ENCODE measurements around the gene PDGFRA.
A peak's percentile ranks its signal among the peaks of the same experiment; 100 is the strongest.

PDGFRA gene

GRCh38 chr4:54224996-54225597 is 4.0 kb upstream of the PDGFRA start:
- H3K4me3 Mint-ChIP-seq = no peak overlapping the region
- no peaks in the 10 kb centered on the region for H3K9me3 Mint-ChIP-seq
- H3K4me1 Mint-ChIP-seq = peaks cover 36% of the 10 kb centered on the region
- no peaks in the 10 kb centered on the region for H3K36me3 Mint-ChIP-seq
- no peak overlapping the region for H3K27ac Mint-ChIP-seq
- H3K27me3 Mint-ChIP-seq = peaks cover 48% of the 10 kb centered on the region

GRCh38 chr4:54225598-54226403 is 3.3 kb upstream of the PDGFRA start:
- Mint-ChIP-seq H3K36me3 (no peaks in the 10 kb centered on the region), H3K9me3 (no peaks in the 10 kb centered on the region), H3K27me3 (peaks cover 47% of the 10 kb centered on the region), H3K4me3 (peak overlapping the region; percentile 81), H3K27ac (no peak overlapping the region), H3K4me1 (peaks cover 38% of the 10 kb centered on the region)

- Mint-ChIP-seq H3K4me3 (peak overlapping the region; percentile 81), H3K27me3 (peaks cover 53% of the 10 kb centered on the region), H3K9me3 (no peaks in the 10 kb centered on the region), H3K4me1 (peaks cover 40% of the 10 kb centered on the region), H3K27ac (no peak overlapping the region), H3K36me3 (no peaks in the 10 kb centered on the region)
Observed at GRCh38 chr4:54226404-54227255, 2.5 kb upstream of the PDGFRA start.

GRCh38 chr4:54227256-54228055 is 1.6 kb upstream of the PDGFRA start:
- H3K4me3 Mint-ChIP-seq = peak overlapping the region; percentile 81
- peaks cover 52% of the 10 kb centered on the region for H3K27me3 Mint-ChIP-seq
- H3K4me1 Mint-ChIP-seq = peaks cover 40% of the 10 kb centered on the region
- no peaks in the 10 kb centered on the region for H3K9me3 Mint-ChIP-seq
- H3K36me3 Mint-ChIP-seq = no peaks in the 10 kb centered on the region
- no peak overlapping the region for H3K27ac Mint-ChIP-seq

GRCh38 chr4:54228056-54228527 is 1.0 kb upstream of the PDGFRA start:
- Mint-ChIP-seq H3K4me3 (peak overlapping the region; percentile 15), H3K4me1 (peaks cover 40% of the 10 kb centered on the region), H3K27ac (no peak overlapping the region), H3K9me3 (no peaks in the 10 kb centered on the region), H3K27me3 (peaks cover 47% of the 10 kb centered on the region), H3K36me3 (no peaks in the 10 kb centered on the region)

- Mint-ChIP-seq H3K27me3 (peaks cover 44% of the 10 kb centered on the region), H3K9me3 (no peaks in the 10 kb centered on the region), H3K4me3 (peak overlapping the region; percentile 9), H3K27ac (no peak overlapping the region), H3K36me3 (no peaks in the 10 kb centered on the region), H3K4me1 (peaks cover 40% of the 10 kb centered on the region)
Observed at GRCh38 chr4:54228546-54228945, 547 bp upstream of the PDGFRA start.

GRCh38 chr4:54229631-54230483 is 764 bp downstream of the PDGFRA start:
- Mint-ChIP-seq H3K4me1 (peaks cover 48% of the 10 kb centered on the region), H3K27ac (peak overlapping the region; percentile 59), H3K4me3 (no peak overlapping the region), H3K27me3 (peaks cover 46% of the 10 kb centered on the region), H3K9me3 (no peaks in the 10 kb centered on the region), H3K36me3 (no peaks in the 10 kb centered on the region)

GRCh38 chr4:54230484-54231418 is 1.7 kb downstream of the PDGFRA start:
- Mint-ChIP-seq H3K36me3 (no peaks in the 10 kb centered on the region), H3K4me1 (peaks cover 45% of the 10 kb centered on the region), H3K27me3 (peaks cover 51% of the 10 kb centered on the region), H3K9me3 (no peaks in the 10 kb centered on the region), H3K27ac (no peak overlapping the region), H3K4me3 (no peak overlapping the region)

- H3K9me3 Mint-ChIP-seq = no peaks in the 10 kb centered on the region
- H3K27me3 Mint-ChIP-seq = peaks cover 50% of the 10 kb centered on the region
- no peaks in the 10 kb centered on the region for H3K36me3 Mint-ChIP-seq
- H3K4me1 Mint-ChIP-seq = peaks cover 38% of the 10 kb centered on the region
- no peak overlapping the region for H3K27ac Mint-ChIP-seq
- H3K4me3 Mint-ChIP-seq = no peak overlapping the region
Observed at GRCh38 chr4:54231419-54231767, 2.3 kb downstream of the PDGFRA start.

GRCh38 chr4:54231768-54232688 is 2.9 kb downstream of the PDGFRA start:
- Mint-ChIP-seq H3K27me3 (peaks cover 48% of the 10 kb centered on the region), H3K27ac (no peak overlapping the region), H3K4me3 (peak overlapping the region; percentile 11), H3K36me3 (no peaks in the 10 kb centered on the region), H3K9me3 (no peaks in the 10 kb centered on the region), H3K4me1 (peaks cover 34% of the 10 kb centered on the region)

- no peak overlapping the region for H3K27ac Mint-ChIP-seq
- peaks cover 24% of the 10 kb centered on the region for H3K4me1 Mint-ChIP-seq
- H3K4me3 Mint-ChIP-seq = peak overlapping the region; percentile 83
- peaks cover 38% of the 10 kb centered on the region for H3K27me3 Mint-ChIP-seq
- no peaks in the 10 kb centered on the region for H3K36me3 Mint-ChIP-seq
- no peaks in the 10 kb centered on the region for H3K9me3 Mint-ChIP-seq
Observed at GRCh38 chr4:54233277-54233696, 4.2 kb downstream of the PDGFRA start.

- H3K4me3 Mint-ChIP-seq = peak overlapping the region; percentile 83
- no peak overlapping the region for H3K27ac Mint-ChIP-seq
Observed at GRCh38 chr4:54233697-54234496, 4.8 kb downstream of the PDGFRA start.

More at GRCh38 chr4:54233697-54234496, 4.8 kb downstream of the PDGFRA start:
- no peaks in the 10 kb centered on the region for H3K9me3 Mint-ChIP-seq
- H3K27me3 Mint-ChIP-seq = peaks cover 35% of the 10 kb centered on the region
- no peaks in the 10 kb centered on the region for H3K36me3 Mint-ChIP-seq
- H3K4me1 Mint-ChIP-seq = peaks cover 20% of the 10 kb centered on the region

Measured in activated naive CD4-positive, alpha-beta T cell treated with anti-CD3 and anti-CD28 coated beads, Interleukin-2, amount 50 U/mL, for 24 hours (primary cell).